H9 (cell line): ENCODE data around the gene S100A7. TPM values are rescaled to one million over a fixed set of nuclear protein-coding genes. Genes with fewer than 3 reads are reported as not detected.

Experiments used
- DNase-seq: peaks from one replicate; pipeline ENCODE4 v3.0.0-alpha.2; 2017
- H2AFZ ChIP-seq: one replicate; pipeline ENCODE4 v1.6.1; 2013; ENCODE audit warnings: mild to moderate bottlenecking, low read length, control low read depth, moderate library complexity
- H2AK5ac ChIP-seq: 2 replicates; pipeline ENCODE4 v1.6.1; 2013; ENCODE audit warnings: low read length, control low read depth, mixed read lengths; ENCODE audit not compliant: insufficient read length
- H2BK120ac ChIP-seq: one replicate; pipeline ENCODE4 v1.6.1; 2013; ENCODE audit warnings: low read depth, mild to moderate bottlenecking, low read length, control low read depth, inconsistent platforms; ENCODE audit not compliant: poor library complexity, severe bottlenecking
- H2BK12ac ChIP-seq: 2 replicates; pipeline ENCODE4 v1.6.1; 2013; ENCODE audit warnings: low read length, control low read depth, mixed read lengths, low read depth; ENCODE audit not compliant: insufficient read length
- H2BK15ac ChIP-seq: 2 replicates; pipeline ENCODE4 v1.6.1; 2013; ENCODE audit warnings: low read depth, low read length, control low read depth
- H2BK20ac ChIP-seq: one replicate; pipeline ENCODE4 v1.6.1; 2013; ENCODE audit warnings: low read depth, mild to moderate bottlenecking, low read length, control low read depth, inconsistent platforms; ENCODE audit not compliant: poor library complexity, severe bottlenecking
- H2BK5ac ChIP-seq: 2 replicates; pipeline ENCODE4 v1.6.1; 2013; ENCODE audit warnings: low read length, control low read depth, mixed read lengths; ENCODE audit not compliant: insufficient read length
- H3K14ac ChIP-seq: 2 replicates; pipeline ENCODE4 v1.6.1; 2013; ENCODE audit warnings: low read length, control low read depth; ENCODE audit not compliant: insufficient read depth
- H3K18ac ChIP-seq: 2 replicates; pipeline ENCODE4 v1.6.1; 2013; ENCODE audit warnings: low read depth, mild to moderate bottlenecking, mixed read lengths, low read length, control low read depth; ENCODE audit not compliant: insufficient read length
- H3K23ac ChIP-seq: 2 replicates; pipeline ENCODE4 v1.6.1; 2013; ENCODE audit warnings: low read length, control low read depth, mixed read lengths, low read depth; ENCODE audit not compliant: insufficient read length
- H3K23me2 ChIP-seq: 2 replicates; pipeline ENCODE4 v1.6.1; 2013; ENCODE audit warnings: low read depth, mild to moderate bottlenecking, mixed read lengths, low read length, control low read depth; ENCODE audit not compliant: insufficient read length, poor library complexity, severe bottlenecking
- H3K27ac ChIP-seq: 2 replicates; pipeline ENCODE4 v1.5.1; 2013; ENCODE audit warnings: low read length, control low read depth, mixed read lengths, low read depth; ENCODE audit not compliant: insufficient read length
- H3K27me3 ChIP-seq: 2 replicates; pipeline ENCODE4 v1.6.1; 2013; ENCODE audit warnings: low read length, control low read depth, inconsistent platforms; ENCODE audit not compliant: insufficient read depth
- H3K4ac ChIP-seq: 2 replicates; pipeline ENCODE4 v1.6.1; 2013; ENCODE audit warnings: low read depth, mild to moderate bottlenecking, control low read depth, inconsistent platforms, low read length, moderate library complexity
- H3K4me1 ChIP-seq: 2 replicates; pipeline ENCODE4 v1.6.1; 2013; ENCODE audit warnings: low read length, control low read depth, inconsistent platforms; ENCODE audit not compliant: insufficient read depth
- H3K4me2 ChIP-seq: 2 replicates; pipeline ENCODE4 v1.6.1; 2013; ENCODE audit warnings: low read length, control low read depth, mixed read lengths; ENCODE audit not compliant: insufficient read length, insufficient read depth
- H3K56ac ChIP-seq: 2 replicates; pipeline ENCODE4 v1.6.1; 2013; ENCODE audit warnings: low read depth, mild to moderate bottlenecking, mixed read lengths, low read length, control low read depth; ENCODE audit not compliant: insufficient read length
- H3K79me1 ChIP-seq: 2 replicates; pipeline ENCODE4 v1.6.1; 2013; ENCODE audit warnings: low read depth, mild to moderate bottlenecking, moderate library complexity, low read length, control low read depth, inconsistent platforms; ENCODE audit not compliant: insufficient read depth, poor library complexity, severe bottlenecking
- H3K79me2 ChIP-seq: 2 replicates; pipeline ENCODE4 v1.6.1; 2013; ENCODE audit warnings: low read length, control low read depth, inconsistent platforms; ENCODE audit not compliant: insufficient read depth
- H3K9ac ChIP-seq: 2 replicates; pipeline ENCODE4 v1.6.1; 2013; ENCODE audit warnings: low read length, control low read depth, mixed read lengths; ENCODE audit not compliant: insufficient read length; ENCODE audit errors: extremely low read depth
- H3K9me3 ChIP-seq: one replicate; pipeline ENCODE4 v1.6.1; 2013; ENCODE audit warnings: low read depth, low read length, inconsistent platforms; ENCODE audit not compliant: control insufficient read depth
- H3T11ph ChIP-seq: one replicate; pipeline ENCODE4 v1.6.1; 2013; ENCODE audit warnings: mild to moderate bottlenecking, low read length, control low read depth, inconsistent platforms
- H4K20me1 ChIP-seq: one replicate; pipeline ENCODE4 v1.6.1; 2013; ENCODE audit not compliant: control insufficient read depth, insufficient read length, insufficient read depth
- H4K5ac ChIP-seq: 2 replicates; pipeline ENCODE4 v1.6.1; 2013; ENCODE audit warnings: low read depth, mild to moderate bottlenecking, mixed read lengths, low read length, control low read depth; ENCODE audit not compliant: insufficient read length
- H4K8ac ChIP-seq: replicated peaks from 2 replicates; pipeline ENCODE4 v1.6.1; 2013; ENCODE audit warnings: low read length, control low read depth, mixed read lengths, low read depth; ENCODE audit not compliant: insufficient read length
- H4K91ac ChIP-seq: 2 replicates; pipeline ENCODE4 v1.6.1; 2013; ENCODE audit warnings: low read depth, mild to moderate bottlenecking, moderate library complexity, mixed read lengths, low read length, control low read depth; ENCODE audit not compliant: insufficient read length
- H3K27ac Mint-ChIP-seq, 3 experiments: 2 replicates in 2 of 3; 3 replicates in 1 of 3; pipeline ENCODE4 v1.8.0; 2020 to 2021; ENCODE audit warnings: mixed read lengths in 3 of 3, mild to moderate bottlenecking in 1 of 3, moderate library complexity in 1 of 3
- H3K27me3 Mint-ChIP-seq: 2 replicates; pipeline ENCODE4 v1.8.0; 2021; ENCODE audit warnings: low read depth, mild to moderate bottlenecking, moderate library complexity, mixed read lengths
- H3K36me3 Mint-ChIP-seq, 3 experiments: 2 replicates in 2 of 3; 3 replicates in 1 of 3; pipeline ENCODE4 v1.8.0; 2020 to 2021; ENCODE audit warnings: low read depth in 3 of 3, mixed read lengths in 3 of 3; ENCODE audit not compliant: insufficient read depth in 1 of 3
- H3K4me1 Mint-ChIP-seq, 2 experiments: 2 replicates each; pipeline ENCODE4 v1.8.0; 2020; ENCODE audit warnings: mixed read lengths in 2 of 2
- H3K4me3 Mint-ChIP-seq, 2 experiments: 2 replicates in 1 of 2; 3 replicates in 1 of 2; pipeline ENCODE4 v1.8.0; 2020 to 2021; ENCODE audit warnings: mild to moderate bottlenecking in 2 of 2, mixed read lengths in 2 of 2, moderate library complexity in 1 of 2
- H3K9me3 Mint-ChIP-seq, 2 experiments: 2 replicates in 1 of 2; 3 replicates in 1 of 2; pipeline ENCODE4 v1.8.0; 2020; ENCODE audit warnings: mild to moderate bottlenecking in 2 of 2, mixed read lengths in 2 of 2, moderate library complexity in 1 of 2
- CTCF ChIP-seq: fragments of 200-600 bp; sonication (generic); conservative IDR thresholded peaks from 3 replicates; pipeline ENCODE4 v1.8.0; 2021; ENCODE audit warnings: antibody characterized with exemption, mild to moderate bottlenecking
- WGBS: extraction: QIAGEN DNeasy Blood & Tissue Kit; methylation state at CpG from one replicate; pipeline ENCODE4 v1.1.7; 2013; ENCODE audit warnings: missing lambda C conversion rate, low lambda C conversion rate, mixed read lengths; ENCODE audit not compliant: insufficient read length; ENCODE audit errors: extremely low coverage; 5-methylcytosine and 5-hydroxymethylcytosine counted together
- total RNA-seq: library from RNA; stranded (reverse); gene quantifications from 2 replicates; pipeline ENCODE4 v1.2.1, GENCODE V29; 2021

The S100A7 gene
- total RNA-seq, 1 experiment from 2014 or later = not detected

GRCh38 chr1:153494976-153495535 is 34.6 kb upstream of the S100A7 start:
- peak; percentile 96 for TF ChIP-seq CTCF

More at GRCh38 chr1:153494976-153495535, 34.6 kb upstream of the S100A7 start:
- DNase-seq = peak; percentile 95
- Histone ChIP-seq H3K23me2 (no peaks in the 10 kb centered on the region), H2BK20ac (no peak overlapping the region), H3K14ac (no peak overlapping the region), H2BK120ac (no peak overlapping the region), H4K20me1 (no peaks in the 10 kb centered on the region), H3K4ac (no peak overlapping the region), H2AFZ (peak overlapping the region; percentile 50), H2AK5ac (no peak overlapping the region), H3K4me2 (no peak overlapping the region), H2BK5ac (no peak overlapping the region), H3K4me1 (no peaks in the 10 kb centered on the region; the same call in 1 of the 2 replicates), H3K9ac (no peak overlapping the region), H3K27me3 (no peaks in the 10 kb centered on the region), H3K79me1 (no peaks in the 10 kb centered on the region), H2BK15ac (no peak overlapping the region), H3K79me2 (no peaks in the 10 kb centered on the region), H3K9me3 (no peaks in the 10 kb centered on the region), H4K5ac (no peak overlapping the region), H3K23ac (no peak overlapping the region), H3K27ac (no peak overlapping the region), H3K56ac (no peak overlapping the region), H4K8ac (no peak overlapping the region), H3K18ac (no peak overlapping the region), H2BK12ac (no peak overlapping the region), H4K91ac (no peak overlapping the region), H3T11ph (no peak overlapping the region)
- H3K4me3 Mint-ChIP-seq = no peak overlapping the region; a peak in 1 of 5 replicates
- H3K4me1 Mint-ChIP-seq = peaks cover 11 to 23% of the 10 kb centered on the region in 2 experiments
- no peaks in the 10 kb centered on the region; a peak in 1 of 5 replicates for H3K9me3 Mint-ChIP-seq
- no CpG with 5 or more reads among the region's 6 CpGs for WGBS
- H3K27me3 Mint-ChIP-seq = peaks cover 3% of the 10 kb centered on the region
- H3K36me3 Mint-ChIP-seq = no peaks in the 10 kb centered on the region
- H3K27ac Mint-ChIP-seq = peak overlapping the region in 2 of 3 experiments; percentile 52 to 56; a peak in 3 of 7 replicates
